ENCODE results near the gene C2CD4C.

DNA sequence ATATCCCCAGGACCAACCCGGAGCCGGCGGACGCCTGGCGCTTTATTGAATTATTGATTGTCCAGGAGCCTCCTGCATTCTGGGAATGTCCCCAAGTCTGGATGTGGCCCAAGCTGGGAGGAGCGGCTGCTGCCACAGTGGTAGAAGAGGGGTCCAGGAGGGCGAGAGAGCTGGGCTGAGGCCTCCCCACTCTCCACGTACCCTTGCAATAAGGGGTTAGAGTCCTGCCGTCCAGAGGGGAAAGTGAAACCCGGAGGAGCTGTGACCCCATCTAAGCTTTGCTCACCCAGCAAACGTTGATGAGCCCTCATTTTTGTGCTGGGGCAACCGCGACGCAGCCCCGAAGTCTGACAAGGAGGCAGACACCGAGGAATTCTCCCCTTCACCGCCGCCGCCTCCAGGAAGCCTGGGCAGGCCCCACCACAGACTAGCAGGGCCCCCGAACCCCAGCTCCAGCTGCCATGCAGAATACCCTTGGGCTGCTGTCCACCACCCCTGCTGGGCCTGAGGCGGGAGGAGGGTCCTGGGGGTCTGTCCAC lies 1.4 kb upstream of the C2CD4C start:
- no peak for TF ChIP-seq SUZ12 (IDR thresholded peaks at IDR 0.05; ENCODE audit: extremely low read depth, insufficient read depth, insufficient read length)
- TF ChIP-seq ZNF274 (IDR thresholded peaks at IDR 0.05; ENCODE audit: low read depth, low read length): no peak
- TF ChIP-seq YY1 (IDR thresholded peaks at IDR 0.05; ENCODE audit: insufficient read depth, insufficient read length): no peak
